Measurements from ENCODE around the gene STPG1.

The STPG1 gene

DNA sequence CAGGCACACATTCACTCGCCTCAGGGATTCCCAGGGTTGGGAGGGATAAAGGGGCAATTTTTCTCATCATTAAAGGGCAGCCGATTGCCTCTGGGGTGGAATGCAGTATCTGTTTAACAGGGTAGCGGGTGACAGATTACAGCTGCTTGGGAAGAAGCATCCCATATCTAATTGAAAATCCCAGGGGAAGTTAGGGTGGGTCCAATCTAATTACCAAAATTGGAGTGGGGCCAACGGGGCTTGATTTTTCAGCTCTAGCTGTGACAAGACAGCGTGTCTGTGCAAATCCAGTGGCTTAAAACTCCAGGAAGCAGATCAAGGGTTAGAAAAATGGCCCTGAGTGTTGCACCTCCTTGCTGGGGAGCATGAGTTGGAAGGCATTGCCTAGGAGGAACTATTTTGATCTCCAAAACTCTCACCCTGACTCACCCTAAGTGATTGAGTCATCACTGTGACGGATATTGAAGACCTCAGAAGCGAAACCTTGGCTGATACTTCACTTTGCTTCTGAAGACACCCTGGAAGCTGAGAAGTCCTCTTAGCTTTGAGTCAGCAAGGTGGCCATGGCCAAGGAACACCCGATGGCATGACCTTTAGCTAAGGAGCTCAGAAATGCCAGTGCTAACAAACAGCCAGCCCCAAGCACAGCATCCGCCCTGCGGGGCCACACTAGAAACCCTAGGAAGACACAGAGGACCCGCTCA lies 48.5 kb downstream of the STPG1 start:
- DNase-seq = peak; percentile 78 to 83

DNA sequence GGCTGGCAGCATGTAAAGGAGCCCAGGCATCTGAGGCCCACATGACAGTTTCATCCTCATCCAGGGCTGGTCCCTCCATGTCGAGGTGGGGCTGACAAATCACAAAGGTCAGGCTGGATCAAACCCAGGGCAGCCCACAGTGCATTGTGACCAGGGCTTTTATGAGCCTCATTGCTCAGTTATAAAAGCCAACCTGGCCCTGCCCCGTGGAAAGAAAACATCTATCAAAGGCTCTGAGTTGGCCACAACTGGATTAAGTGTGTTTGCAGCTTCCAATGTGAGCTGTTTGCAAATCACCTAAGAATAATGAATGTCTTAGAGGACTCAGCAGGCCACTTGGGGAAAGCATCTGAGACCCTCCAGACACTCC lies 49.0 kb downstream of the STPG1 start:
- DNase-seq = no peak

- DNase-seq = no peak
These were observed 49.6 kb downstream of the STPG1 start for GRCh38 chr1:24363994-24364393.

- DNase-seq = peak in 1 of 2 donors; percentile 15
These were observed 50.5 kb downstream of the STPG1 start for GRCh38 chr1:24362982-24363614.

DNA sequence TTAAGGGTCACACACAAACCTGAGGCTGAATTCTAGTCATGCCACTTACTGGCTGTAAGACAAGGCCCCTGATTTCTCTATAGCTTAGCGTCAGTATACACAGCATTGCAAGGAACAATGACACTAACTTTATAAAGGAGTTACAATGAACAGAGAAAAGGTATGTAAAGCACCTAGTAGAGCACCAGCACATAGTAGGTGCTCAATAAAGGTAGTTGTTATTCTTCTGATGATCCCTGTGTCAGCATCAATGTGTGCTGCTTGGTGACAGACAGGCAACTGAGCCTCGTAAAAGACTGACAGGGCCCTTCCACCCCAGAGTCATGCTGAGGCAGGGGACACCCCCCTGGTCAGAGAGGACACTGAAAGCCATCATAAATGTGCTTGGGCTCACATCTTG lies 51.2 kb downstream of the STPG1 start:
- DNase-seq = no peak

DNA sequence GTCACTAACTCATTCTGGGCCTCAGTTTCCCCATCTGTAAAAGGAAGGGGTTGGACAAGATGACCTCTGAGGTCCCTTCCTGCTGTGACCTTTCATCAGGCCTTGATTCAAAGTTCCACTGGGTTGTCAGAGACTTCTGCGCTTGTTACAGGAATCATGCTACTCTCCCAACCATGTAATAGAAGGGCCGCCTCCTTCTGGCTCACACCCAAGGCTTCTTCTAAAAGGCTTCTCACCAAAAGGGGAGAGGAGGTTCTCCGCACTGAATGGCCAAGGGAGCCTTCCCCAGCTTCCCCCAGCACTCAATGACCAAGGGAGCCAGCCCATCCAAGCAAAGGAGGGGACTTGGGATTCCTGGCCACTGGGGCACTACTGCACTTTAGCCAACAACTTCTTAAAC lies 51.8 kb downstream of the STPG1 start:
- DNase-seq = no peak

GRCh38 chr1:24360681-24361080 lies 52.9 kb downstream of the STPG1 start:
- no peak for DNase-seq

- no peak for DNase-seq
These were observed 56.5 kb downstream of the STPG1 start for GRCh38 chr1:24357038-24357437.

- peak in 1 of 2 donors; percentile 42 for DNase-seq
These were observed 58.1 kb downstream of the STPG1 start for GRCh38 chr1:24355466-24355865.

- no peak for DNase-seq
These were observed 60.2 kb downstream of the STPG1 start for GRCh38 chr1:24353292-24353891.

DNA sequence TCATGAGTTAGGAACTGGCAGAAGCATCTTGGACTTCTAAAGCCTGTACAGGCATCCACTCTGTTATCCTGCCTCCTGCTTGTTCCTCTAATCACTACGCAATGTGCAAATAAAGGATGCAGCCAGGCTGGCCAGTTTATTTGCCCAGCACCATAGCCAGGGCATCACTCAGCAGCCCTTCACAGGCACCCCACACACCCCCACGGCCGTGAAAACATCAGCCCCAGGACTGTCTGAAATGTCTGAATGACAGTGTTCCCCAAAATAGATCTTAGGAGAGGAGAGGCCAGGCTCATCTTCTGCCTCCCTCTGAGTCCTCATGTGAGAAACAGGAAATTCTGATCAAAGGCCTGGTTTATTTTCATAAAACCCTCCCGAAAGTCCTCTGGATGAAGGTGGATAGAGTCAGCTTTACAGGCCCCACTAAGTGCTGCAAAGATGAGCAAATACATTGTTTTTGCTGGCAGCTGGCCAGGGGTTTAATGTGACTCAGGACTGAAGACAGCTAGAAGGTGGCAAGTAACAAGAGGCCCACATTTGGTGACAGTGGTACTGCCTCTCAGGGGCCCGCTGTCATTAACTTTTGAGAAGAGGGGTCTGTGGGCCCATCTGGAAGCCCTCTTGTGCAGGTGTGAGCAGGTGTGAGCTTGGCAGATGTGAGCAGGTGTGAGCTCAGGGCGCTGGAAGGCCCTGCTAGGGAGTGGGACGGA lies 61.5 kb downstream of the STPG1 start:
- DNase-seq = peak in 1 of 2 donors; percentile 14

DNA sequence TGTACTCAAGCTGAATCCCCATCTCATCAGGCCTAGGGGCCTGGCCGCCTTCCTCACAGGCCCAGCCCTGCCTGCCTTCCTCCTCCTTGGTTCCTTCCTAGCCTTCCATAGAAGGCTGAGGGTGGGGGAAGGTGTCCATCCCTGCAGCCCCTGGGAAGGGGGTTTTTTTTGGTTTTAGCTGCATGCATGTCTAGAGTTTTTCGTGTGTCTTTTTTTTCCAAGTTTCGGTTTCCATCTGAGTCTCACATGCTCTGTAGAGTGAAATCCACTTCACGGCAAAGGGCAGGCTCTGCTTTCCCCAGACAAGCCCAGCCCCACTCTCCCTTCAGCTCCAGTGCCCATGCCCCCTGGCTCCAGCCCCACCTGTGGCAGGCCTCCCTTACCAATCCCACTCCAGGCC lies 62.3 kb downstream of the STPG1 start:
- no peak for DNase-seq

DNA sequence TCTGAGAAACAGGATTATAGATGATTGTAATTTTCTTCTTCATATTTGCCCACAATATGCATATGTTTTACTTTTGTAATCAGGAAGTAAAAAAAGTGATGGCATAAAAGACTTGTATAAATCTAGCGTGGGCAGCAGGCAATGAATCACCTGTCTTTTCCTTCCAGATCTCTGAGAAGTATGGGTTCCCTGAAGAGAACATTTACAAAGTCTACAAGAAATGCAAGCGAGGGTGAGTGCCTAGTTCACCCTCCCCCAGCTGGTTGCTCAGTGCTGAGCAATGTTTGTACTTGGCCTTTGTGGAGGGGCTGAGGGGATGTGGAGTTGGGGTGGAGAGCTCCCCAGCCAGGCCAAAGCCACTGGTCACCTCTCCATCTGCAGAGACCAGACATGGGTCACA lies 63.7 kb downstream of the STPG1 start:
- DNase-seq = no peak

DNA sequence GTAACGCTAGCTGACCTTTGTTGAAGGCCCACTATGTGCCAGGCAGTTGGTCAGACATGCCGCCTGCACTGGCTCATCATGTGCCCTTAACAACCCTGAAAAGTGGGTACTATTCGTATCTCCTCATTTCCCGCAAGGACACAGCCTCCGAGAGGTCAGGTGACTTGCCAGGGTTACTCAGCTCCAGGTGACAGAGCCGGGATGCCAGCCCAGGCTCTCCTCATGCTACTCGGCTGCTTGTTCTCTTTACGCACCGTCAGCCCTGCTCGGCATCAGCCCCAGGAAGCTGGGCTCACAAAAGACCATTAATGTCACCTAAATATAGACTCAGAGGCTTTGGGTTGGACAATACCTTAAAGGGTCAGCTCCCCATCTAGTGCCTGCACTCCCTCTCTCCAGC lies 65.4 kb downstream of the STPG1 start:
- DNase-seq = no peak

GRCh38 chr1:24347159-24347934 lies 66.2 kb downstream of the STPG1 start:
- no peak for DNase-seq

GRCh38 chr1:24345334-24345733 lies 68.2 kb downstream of the STPG1 start:
- DNase-seq = no peak

GRCh38 chr1:24344090-24344742 lies 69.4 kb downstream of the STPG1 start:
- no peak for DNase-seq

DNA sequence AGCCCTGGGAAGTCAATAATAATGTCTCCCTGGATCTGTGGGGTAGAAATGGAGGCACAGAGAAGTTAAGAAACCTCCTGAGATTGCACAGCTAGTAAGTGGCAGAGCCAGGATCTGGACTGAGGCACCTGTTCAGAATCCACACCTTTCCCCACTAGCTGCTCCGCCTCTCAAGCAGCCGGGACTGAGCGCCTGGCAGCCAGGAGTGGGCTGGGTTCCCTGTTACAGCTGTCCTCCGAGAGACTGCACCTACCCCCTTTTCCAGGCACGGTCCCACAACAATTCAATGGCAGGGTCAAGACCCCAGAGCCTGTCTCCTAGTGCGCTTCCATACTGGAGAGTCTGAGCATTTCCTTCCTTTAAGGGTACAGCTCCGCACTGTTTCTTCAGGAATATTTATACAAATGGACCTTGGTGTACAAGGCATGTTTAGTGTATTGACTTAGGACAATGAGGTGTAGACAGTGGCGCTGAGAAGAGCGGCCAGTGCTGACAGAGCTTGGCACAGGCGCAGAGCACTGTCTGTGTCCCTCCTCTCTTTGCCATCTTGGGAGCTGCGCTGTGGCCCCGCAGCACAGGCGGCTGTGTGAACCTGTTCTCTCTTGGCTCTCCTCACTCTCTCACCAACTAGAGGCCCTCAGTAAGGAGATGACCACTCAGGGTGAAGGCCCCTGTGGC lies 70.0 kb downstream of the STPG1 start:
- no peak for DNase-seq

DNA sequence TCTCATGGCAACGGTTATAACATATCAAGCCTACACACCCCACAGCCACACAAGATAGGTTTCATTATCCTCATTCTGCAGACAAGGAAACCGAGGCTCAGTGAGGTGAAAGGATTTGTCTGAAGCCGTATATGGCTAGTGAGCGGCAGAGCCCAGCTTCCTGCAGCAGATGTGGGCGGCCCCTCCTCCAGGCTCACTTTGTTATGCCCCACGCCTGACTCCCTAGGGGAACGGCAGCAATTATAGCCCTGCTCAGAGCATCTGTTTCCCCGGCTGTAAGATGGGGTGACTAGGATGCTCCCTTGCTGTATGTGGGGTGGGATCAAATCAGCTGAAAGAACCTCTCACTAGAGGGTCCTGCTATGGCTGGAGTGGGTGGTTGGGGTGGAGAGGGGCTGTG lies 72.3 kb downstream of the STPG1 start:
- no peak for DNase-seq

GRCh38 chr1:24340770-24341169 lies 72.8 kb downstream of the STPG1 start:
- no peak for DNase-seq

DNA sequence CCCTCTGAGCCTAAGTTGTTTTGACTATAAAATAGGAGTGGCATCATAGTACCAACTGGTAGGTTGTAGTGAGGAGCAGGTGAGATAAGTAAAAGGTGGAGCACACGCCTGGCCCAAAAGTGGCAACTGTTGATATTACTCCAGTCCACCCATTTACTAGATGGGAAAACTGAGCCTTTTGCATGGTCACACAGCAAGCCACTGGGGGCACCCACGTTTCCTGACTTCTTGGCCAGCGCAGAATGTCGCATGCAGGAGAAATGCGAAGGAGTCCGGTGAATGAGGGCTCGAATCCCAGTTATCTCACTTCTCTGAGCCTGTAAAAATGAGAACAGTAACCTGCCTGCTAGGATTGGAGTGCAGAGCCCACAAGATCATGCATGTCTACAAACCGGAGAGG lies 73.6 kb downstream of the STPG1 start:
- DNase-seq = no peak

GRCh38 chr1:24338447-24338846 lies 75.1 kb downstream of the STPG1 start:
- DNase-seq = no peak
